GM12874 (cell line): ENCODE results near the gene LRTM2.

ENCODE experiments used
- CTCF ChIP-seq: IDR thresholded peaks from 2 replicates; pipeline ENCODE4 v1.5.1; 2011; ENCODE audit warnings: low read depth, mild to moderate bottlenecking, control low read depth, low read length, moderate library complexity; ENCODE audit not compliant: insufficient read depth

LRTM2 gene

DNA sequence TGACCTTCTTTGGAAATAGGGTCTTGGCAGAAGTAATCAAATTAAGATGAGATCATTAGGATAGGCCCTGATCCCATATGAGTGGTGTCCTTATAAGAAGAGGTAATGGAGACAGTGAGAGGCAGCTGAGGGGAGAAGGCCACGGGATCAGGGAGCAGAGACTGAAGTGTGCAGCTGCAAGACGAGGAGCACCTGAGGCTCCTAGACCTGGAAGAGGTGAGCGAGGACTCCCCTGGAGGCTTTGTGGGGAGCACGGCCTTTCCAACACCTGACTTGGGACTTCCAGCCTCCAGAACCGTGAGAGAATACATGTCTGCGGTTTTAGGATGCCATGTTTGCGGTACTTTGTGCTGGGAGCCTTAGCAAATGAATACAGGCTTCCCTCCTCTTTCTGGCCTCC is 37.5 kb downstream of the LRTM2 start:
- TF ChIP-seq CTCF: no peak

- no peak for TF ChIP-seq CTCF
Measured at GRCh38 chr12:1858456-1858855, 38.1 kb downstream of the LRTM2 start.

DNA sequence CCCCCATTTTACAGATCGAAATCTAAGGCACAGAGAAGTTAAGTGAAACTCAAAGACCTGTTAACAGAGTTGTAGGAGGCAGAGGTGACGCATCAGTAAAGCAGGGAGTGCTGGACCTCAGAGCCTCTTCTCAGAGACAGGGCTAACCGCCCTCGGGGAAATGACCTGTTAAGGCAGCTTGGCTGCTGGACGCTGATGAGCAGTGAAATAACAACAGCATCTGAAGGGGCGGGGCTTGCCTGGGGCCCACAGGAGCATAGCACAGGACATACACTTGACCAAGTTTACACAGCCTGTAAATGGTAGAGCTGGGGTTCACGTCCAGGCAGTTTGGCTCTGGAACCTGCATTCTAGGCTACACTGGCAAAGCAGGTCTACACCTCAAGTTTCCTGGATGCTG is 39.3 kb downstream of the LRTM2 start:
- TF ChIP-seq CTCF: no peak

- TF ChIP-seq CTCF: no peak
Measured at GRCh38 chr12:1862973-1863372, 42.6 kb downstream of the LRTM2 start.

DNA sequence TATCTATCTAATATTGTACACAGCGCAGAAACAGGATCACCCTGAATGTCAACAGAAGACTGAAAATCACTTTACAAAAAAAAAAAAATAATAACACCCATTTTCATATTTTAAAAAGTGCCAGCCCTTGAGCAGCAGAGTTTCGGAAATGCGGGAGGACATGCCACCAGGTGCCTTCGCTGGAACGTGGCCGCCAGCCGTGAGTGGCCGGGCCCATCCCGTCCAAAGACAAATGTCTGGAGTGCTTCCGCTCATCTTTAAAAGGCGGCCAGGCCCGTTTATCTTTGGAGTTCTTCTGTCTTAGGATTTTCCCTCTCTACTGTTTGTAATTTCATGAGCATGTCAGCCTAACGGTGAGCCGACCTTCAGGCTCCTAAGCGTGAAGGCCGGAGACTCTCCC is 43.5 kb downstream of the LRTM2 start:
- TF ChIP-seq CTCF: no peak

DNA sequence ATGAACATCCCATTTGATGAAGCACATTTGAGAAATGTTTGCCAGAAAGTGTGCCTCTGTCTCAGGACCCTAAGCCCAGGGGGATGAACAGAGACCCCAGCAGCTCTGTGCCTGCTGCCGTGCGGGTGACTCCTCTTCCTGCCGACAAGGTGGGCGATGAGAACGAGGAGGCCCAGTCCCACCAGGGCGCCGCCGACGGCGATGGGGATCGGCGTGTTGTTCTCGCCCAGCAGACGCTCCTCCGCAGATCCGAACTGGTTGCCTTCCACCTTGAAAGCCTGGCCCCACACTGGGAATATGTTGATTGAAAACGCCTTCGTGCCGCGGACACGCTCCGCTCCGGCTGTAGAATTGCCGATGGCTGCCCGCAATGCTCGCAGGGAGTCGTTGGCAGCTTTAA is 44.1 kb downstream of the LRTM2 start:
- no peak for TF ChIP-seq CTCF

DNA sequence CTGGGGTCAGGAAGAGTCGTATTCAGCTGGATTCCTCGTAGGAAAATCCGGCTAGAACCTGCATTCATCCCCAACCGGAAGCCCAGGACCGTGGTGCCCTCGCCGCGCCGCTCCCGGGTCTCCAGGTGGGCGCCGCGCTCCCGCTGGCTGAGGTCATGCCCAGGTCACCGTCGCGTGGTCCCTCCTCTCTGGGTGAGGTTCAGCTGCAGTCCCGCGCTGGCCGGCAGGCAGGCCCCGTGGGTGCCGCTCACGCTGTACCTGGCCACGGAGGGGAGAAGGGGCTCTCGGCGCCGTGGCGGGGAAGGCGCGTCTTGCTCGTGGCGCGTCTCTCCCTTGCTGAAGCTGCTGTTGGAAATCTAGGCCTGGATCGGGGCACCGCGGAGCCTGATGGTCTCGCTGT is 44.5 kb downstream of the LRTM2 start:
- TF ChIP-seq CTCF: no peak

GRCh38 chr12:1865284-1865866 is 45.0 kb downstream of the LRTM2 start:
- no peak for TF ChIP-seq CTCF
